Subcutaneous adipose tissue (tissue), 4 donors: ENCODE measurements around the gene SFMBT2. TPM values are rescaled to one million over a fixed set of nuclear protein-coding genes. Genes with fewer than 3 reads are reported as not detected.

ENCODE experiments used
- total RNA-seq, 4 donors: library from RNA; depleted of rRNA; stranded (reverse); fragments of >200 nt; gene quantifications; one replicate each; pipeline ENCODE4 v1.1.0, GENCODE V29; 2016
- TF ChIP-seq, protein P1 (sequence below): fragments of 450-650 bp; IDR thresholded peaks from one replicate; pipeline ENCODE4 v1.5.1; 2016; ENCODE audit warnings: low read depth, mild to moderate bottlenecking, control low read depth, antibody characterized with exemption, moderate library complexity

SFMBT2 gene
- total RNA-seq, 4 donors from 2014 or later: 3.7 to 11.7 (median 7.0) TPM

DNA sequence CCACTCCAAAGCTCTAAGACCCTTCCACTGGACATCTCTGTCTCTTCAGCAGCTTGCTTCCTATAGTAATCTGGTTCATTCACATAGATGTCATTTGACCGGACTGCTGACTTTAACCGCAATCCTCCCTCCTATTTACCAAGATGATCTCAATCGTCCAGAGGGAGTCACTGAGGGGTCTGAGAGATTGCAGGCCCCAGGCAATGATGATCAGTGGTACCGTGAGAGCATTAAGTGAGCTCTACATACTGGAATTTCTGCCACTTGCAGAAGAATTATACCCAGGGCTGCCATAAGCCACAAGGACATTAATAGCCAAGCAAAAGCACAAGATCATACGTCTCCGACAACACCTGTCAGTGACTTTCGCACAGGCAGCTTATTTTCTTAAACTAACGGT lies 245.9 kb downstream of the SFMBT2 start:
- TF ChIP-seq, protein P1, sequence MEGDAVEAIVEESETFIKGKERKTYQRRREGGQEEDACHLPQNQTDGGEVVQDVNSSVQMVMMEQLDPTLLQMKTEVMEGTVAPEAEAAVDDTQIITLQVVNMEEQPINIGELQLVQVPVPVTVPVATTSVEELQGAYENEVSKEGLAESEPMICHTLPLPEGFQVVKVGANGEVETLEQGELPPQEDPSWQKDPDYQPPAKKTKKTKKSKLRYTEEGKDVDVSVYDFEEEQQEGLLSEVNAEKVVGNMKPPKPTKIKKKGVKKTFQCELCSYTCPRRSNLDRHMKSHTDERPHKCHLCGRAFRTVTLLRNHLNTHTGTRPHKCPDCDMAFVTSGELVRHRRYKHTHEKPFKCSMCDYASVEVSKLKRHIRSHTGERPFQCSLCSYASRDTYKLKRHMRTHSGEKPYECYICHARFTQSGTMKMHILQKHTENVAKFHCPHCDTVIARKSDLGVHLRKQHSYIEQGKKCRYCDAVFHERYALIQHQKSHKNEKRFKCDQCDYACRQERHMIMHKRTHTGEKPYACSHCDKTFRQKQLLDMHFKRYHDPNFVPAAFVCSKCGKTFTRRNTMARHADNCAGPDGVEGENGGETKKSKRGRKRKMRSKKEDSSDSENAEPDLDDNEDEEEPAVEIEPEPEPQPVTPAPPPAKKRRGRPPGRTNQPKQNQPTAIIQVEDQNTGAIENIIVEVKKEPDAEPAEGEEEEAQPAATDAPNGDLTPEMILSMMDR: no peak

GRCh38 chr10:7162331-7162730 lies 248.5 kb downstream of the SFMBT2 start:
- TF ChIP-seq, protein P1: no peak

GRCh38 chr10:7161484-7162250 lies 249.2 kb downstream of the SFMBT2 start:
- TF ChIP-seq, protein P1: no peak

- TF ChIP-seq, protein P1: no peak
These were observed 250.9 kb downstream of the SFMBT2 start for GRCh38 chr10:7159928-7160327.

DNA sequence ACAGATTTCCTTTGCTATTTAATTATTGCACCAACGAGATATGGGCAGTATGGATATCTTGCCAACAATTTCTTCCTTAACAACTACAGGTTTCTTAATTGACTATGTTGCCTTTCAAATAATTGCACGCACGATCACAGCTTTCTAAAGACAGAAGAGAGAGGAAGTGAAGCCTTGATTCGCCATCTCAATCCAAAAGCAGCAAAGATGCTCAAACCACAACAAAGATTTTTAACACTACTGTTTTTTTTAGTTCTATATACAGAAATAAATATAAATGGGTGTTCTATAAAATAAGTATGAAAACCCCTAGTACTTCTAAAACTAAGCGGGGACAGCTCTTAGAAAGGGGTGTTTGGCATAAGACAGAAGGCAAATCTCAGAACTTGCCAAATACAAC lies 251.3 kb downstream of the SFMBT2 start:
- TF ChIP-seq, protein P1: no peak

DNA sequence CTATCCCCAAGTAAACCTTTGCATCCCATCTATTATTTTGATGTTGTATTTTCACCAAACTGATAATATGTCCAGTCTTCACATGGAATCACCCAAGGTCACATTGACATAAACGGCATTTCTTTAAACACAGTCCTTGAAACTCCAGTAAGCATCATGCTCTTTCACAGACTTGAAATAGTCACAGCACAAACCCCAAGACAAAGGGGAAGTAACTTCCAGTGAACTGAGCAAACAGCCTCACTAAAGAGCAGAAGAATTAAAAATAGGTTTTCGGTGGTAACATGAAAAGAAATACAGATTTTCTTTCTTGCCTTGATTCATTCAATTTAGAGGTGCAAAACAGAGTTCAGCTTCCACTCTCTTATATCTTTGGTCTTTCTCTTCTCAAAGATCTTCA lies 253.7 kb downstream of the SFMBT2 start:
- TF ChIP-seq, protein P1: no peak

DNA sequence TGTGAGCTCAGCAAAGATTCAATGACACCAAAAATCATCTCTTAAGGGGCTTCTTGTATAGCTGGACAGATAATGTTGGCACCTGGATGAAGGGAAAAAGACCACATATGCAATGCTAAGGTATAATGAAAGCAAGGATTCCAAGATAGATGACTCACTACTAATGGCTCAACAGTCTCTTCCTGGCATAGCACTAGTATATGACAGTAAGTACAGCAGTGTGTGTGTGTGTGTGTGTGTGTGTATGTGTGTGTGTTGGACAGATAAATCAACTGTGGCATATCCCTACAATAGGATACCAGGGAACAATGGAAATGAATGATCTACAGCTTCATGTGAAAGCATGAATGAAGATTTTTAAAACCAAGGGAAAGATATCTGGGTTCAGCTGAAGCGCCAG lies 257.1 kb downstream of the SFMBT2 start:
- TF ChIP-seq, protein P1: no peak
